GM18873 (cell line): ENCODE results near the gene PRKG1.

Experiments
- ATAC-seq: cut with Tn5 transposase; IDR thresholded peaks from one replicate; pipeline ENCODE4 v1.9.1; 2021; ENCODE audit warnings: mild to moderate bottlenecking, moderate library complexity, moderate number of reproducible peaks; ENCODE audit not compliant: unreplicated experiment, low FRiP score

Gene PRKG1

GRCh38 chr10:51932530-51932929, 858.2 kb downstream of the PRKG1 start:
- ATAC-seq: no peak

- ATAC-seq: no peak
Observed at GRCh38 chr10:51934373-51934772, 860.1 kb downstream of the PRKG1 start.

GRCh38 chr10:51935341-51935740, 861.1 kb downstream of the PRKG1 start:
- ATAC-seq: no peak

GRCh38 chr10:51937308-51938140, 863.2 kb downstream of the PRKG1 start:
- no peak for ATAC-seq

GRCh38 chr10:51950371-51950995, 876.2 kb downstream of the PRKG1 start:
- no peak for ATAC-seq

- ATAC-seq: no peak
Observed at GRCh38 chr10:51950996-51951555, 876.8 kb downstream of the PRKG1 start.

GRCh38 chr10:51951601-51952000, 877.3 kb downstream of the PRKG1 start:
- no peak for ATAC-seq

GRCh38 chr10:51952056-51952455, 877.8 kb downstream of the PRKG1 start:
- ATAC-seq: no peak

- ATAC-seq: no peak
Observed at GRCh38 chr10:51955696-51956095, 881.4 kb downstream of the PRKG1 start.

GRCh38 chr10:51956822-51957221, 882.5 kb downstream of the PRKG1 start:
- ATAC-seq: no peak

GRCh38 chr10:51960494-51960895, 886.2 kb downstream of the PRKG1 start:
- no peak for ATAC-seq

GRCh38 chr10:51961401-51961800, 887.1 kb downstream of the PRKG1 start:
- ATAC-seq: no peak

- ATAC-seq: no peak
Observed at GRCh38 chr10:51964630-51965029, 890.3 kb downstream of the PRKG1 start.

- ATAC-seq: no peak
Observed at GRCh38 chr10:51965451-51965850, 891.2 kb downstream of the PRKG1 start.

- no peak for ATAC-seq
Observed at GRCh38 chr10:51972733-51973346, 898.6 kb downstream of the PRKG1 start.

- no peak for ATAC-seq
Observed at GRCh38 chr10:51980752-51981151, 906.5 kb downstream of the PRKG1 start.

- ATAC-seq: no peak
Observed at GRCh38 chr10:51981731-51982130, 907.4 kb downstream of the PRKG1 start.

GRCh38 chr10:51983481-51983880, 909.2 kb downstream of the PRKG1 start:
- ATAC-seq: no peak

GRCh38 chr10:51985336-51985735, 911.0 kb downstream of the PRKG1 start:
- no peak for ATAC-seq

- ATAC-seq: no peak
Observed at GRCh38 chr10:51986516-51986915, 912.2 kb downstream of the PRKG1 start.

GRCh38 chr10:51993475-51993874, 919.2 kb downstream of the PRKG1 start:
- no peak for ATAC-seq
